GM11168 (cell line): ENCODE measurements around the gene ARHGAP24.

ENCODE experiments used
- in situ Hi-C: fragments of 300-500 bp; cut with MboI; formaldehyde crosslinking; loops from one replicate; pipeline ENCODE4 v1.12.0; 2022; ENCODE audit warnings: low sequenced_read_pairs; ENCODE audit not compliant: unreplicated experiment

Gene ARHGAP24

DNA sequence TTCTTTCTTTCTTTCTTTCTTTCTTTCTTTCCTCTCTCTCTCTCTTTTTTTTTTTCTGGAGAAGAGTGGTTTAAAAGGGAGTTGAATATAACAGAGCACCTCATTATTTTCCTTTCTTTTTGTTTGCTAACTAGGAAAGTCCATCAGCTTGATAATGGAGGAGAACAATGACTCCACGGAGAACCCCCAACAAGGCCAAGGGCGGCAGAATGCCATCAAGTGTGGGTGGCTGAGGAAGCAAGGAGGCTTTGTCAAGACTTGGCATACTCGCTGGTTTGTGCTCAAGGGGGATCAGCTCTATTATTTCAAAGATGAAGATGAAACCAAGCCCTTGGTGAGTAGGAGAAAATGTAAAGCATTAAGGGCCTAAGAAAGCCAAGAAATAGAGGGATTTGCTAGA is 95.4 kb downstream of the ARHGAP24 start:
- in situ Hi-C loops: no loop called here

DNA sequence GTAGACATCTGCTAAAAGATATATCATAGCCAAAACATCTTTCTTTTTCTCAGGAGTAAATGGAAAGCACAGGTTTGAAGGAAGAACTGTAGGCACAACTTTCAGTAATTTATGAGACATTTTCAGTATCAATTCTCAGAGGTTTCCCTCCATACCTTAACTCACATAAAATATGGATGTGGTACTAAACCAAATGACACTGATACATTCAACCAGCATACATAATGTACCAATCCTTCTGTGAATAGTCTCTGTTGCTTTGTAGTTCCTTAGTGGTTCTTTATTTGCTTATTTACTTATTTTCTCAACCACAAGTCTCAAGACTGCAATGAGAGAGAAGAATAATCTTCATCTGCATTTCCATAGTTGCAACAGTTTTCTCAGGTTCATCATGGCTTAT is 96.1 kb downstream of the ARHGAP24 start:
- in situ Hi-C loops: no loop called here

DNA sequence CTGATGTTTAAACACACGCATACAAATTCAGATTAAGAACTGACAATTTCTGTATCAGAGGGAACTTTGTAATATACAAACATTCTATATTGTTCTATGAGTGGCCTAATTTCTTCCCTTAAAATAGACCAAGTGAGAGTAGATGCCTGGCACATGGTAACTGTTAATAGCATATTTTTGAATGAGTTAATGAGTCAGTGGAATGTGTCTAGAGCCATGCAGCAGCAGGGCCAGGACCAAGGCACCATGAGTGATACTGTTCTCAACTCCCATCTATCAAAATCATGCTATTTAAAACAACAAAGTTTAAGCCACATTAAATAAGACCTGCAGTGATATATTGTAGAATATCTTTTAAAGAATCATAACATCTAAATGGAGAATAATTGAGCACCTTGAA is 98.3 kb downstream of the ARHGAP24 start:
- in situ Hi-C loops: no loop called here

DNA sequence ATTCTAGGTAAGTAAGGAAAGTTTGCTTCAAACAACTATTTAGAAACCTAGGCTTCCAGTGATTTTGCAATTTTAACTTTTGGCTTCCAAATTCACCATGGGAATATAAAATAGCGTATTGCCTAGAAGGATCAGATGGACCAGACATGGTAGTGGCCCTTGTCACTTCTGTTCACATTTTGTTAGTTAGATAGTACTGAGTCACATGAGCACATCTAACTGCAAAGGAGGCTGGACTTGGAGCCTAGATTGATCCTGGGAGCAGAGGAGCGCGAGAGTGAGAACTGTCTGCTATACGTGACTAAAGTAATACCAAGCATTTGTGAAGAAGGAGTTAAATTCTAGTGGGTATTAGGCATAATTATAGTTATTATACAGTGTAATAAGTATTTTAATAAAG is 102.4 kb downstream of the ARHGAP24 start:
- in situ Hi-C loops: no loop called here

DNA sequence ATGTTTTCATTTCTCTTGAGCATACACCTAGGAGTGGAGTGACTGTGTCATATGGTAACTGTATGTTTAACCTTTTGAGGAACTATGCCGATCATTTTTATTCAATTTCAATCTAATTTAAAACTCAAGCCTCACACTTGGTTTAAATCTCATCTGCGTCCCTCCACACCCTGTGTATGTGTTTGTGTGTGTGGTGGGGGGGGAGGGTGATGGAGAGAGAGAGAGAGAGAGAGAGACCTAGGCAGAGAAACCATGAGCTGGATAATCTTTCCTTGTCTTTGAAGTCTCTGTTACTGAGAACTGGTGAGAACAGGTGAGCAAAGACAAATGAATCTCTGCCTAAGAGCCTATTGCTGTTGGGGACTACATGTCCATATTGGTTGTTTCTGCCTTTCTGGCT is 105.0 kb downstream of the ARHGAP24 start:
- in situ Hi-C loops: no loop called here

DNA sequence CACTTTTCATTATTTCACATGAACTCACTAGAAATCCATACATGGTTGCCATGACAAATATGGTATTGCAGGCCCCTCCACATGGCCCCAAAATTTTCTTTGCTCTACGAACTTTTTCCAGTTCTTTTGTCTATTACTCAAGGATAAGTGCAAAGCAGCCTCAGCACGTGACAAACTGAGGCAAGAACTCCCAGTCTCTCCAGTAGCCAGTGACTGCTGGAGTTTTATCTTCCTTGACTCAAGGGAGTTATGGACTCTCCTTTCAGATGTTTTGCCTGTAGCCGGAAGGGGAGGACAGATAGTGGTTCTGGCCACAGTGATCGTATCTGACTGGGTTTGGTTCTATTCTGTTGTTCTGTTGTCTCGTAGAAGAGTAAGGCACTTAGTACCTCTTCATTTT is 105.5 kb downstream of the ARHGAP24 start:
- in situ Hi-C loops: no loop called here

DNA sequence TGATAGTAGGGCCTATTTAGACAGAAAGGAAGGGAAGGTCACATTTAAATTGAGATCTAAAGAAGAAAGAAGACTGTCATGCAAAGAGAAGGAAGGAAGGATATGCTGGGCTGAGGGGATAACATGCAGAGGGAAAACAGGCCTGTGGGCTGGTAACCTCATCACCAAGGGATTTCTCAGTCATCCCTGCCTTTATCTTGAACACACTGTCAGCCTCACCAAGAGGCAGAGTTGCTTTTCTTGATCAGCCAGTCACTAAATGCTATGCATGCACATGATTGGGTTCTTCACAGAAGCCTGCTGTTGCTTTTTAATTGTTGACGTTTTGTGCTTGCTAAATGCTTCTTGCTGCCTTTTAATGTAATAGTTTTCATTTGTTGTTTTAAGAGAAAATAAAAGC is 113.0 kb downstream of the ARHGAP24 start:
- in situ Hi-C loops: no loop called here

DNA sequence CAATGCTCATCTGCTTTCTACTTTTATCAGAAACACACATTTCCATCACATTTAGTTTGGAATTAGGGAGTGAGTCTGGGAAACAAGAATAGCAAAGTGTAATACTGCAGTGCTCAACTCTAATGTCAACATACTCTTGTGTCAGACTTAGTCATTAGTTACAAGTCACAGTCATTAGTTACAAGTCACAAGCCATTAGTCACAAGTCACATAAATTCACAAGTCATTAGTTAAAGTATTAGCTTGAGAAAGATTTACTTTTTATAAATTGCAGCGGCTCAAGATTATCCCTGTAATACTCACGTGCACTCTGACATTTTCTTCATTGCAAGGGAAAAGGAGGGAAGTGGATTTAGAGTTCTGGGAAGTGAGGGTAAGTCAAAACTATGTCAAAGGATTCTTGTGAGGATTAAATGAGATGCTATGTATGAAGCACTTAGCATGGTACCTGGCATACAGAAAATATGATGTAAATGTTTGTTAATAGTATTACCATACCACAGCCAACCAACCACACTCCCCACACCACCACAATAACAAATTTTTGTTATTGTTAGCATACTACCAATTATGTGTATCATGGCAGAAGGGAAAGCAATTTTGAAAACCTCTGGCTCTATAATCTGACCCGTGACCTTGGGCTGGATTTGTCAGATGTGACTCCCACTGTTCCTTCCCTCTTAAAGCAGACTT is 116.6 kb downstream of the ARHGAP24 start:
- in situ Hi-C loops: no loop called here

DNA sequence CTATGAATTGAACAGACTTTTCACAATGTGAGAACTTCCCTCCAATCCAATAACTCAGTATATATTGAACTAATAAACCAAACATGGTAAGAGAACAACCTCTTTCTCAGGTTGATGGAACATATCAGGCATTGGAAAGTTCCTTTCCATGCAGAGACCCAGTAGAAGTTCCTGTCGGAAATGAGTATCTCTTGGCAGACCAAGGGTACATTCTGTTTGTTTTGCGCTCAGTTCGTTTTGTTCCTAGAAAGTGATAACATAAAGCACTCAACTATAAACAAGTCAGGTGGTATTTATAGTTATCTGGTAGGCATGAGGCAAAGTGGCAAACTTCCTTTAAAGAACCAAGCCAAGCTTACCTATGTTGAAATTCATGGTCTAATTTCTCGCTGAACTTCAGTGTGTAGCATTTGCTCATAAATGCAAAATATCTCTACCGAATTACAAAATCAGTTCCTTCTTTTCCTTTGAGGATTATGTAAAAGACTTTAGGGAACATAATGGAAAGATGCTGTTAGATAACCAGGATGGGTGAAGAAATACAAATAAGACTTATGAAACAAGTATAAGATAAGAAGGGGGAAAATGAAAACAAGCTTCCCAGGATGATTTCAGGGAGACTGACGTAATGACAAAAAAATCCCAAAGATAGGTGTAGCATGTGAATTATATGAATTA is 120.3 kb downstream of the ARHGAP24 start:
- in situ Hi-C loops: no loop called here

DNA sequence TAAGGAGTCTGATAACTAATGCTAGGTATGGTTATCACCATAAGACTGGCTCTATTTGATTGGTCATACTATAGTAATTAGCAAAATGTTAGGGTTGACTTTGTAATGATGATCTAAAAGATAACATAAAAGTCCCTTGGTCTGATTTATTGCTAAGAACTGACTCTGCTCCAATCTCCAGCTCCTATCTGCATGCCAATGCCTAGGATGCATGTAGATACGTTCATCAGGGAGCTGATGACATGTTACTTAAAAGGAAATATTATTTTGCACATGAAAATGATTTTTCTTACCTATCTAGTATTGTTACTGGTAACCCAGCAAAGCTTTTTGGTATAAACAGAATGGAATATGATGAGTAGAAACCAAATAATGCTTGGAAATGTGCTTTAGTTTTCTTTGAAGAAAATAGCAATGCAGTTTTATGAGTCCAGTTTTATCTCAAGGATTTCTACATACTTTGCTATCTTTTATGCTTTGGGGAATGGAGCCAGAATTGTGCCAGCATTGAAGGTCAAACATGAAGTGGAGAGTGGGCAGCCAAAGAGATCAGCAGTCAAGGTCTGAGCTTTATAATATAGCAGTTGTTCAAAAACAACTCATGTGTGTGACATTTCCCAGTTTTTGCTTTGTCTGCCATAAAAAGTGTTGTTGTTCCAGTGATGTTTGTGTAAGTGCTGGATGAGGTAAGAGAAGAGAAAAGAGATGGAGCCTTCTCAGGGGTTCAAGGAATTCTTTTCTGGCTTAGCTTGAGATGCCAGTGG is 121.0 kb downstream of the ARHGAP24 start:
- in situ Hi-C loops: no loop called here

DNA sequence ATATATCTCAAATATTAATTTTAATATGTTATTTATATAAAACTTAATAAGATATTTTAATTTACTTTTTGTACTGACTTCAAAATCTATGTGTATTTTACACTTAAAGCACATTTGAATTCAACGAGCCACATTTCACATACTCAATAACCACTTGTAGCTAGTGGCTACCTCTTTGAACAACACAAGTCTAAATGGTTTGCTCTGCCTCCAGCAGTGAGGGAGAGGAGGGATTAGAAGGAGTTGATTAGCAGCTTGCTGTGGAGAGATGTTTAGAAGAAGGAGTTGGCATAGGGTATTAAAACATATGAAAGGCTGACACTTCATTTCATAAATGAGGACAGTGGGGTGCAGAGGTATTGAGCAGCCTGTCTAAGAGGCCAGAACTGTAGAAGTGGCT is 124.0 kb downstream of the ARHGAP24 start:
- in situ Hi-C loops: no loop called here

DNA sequence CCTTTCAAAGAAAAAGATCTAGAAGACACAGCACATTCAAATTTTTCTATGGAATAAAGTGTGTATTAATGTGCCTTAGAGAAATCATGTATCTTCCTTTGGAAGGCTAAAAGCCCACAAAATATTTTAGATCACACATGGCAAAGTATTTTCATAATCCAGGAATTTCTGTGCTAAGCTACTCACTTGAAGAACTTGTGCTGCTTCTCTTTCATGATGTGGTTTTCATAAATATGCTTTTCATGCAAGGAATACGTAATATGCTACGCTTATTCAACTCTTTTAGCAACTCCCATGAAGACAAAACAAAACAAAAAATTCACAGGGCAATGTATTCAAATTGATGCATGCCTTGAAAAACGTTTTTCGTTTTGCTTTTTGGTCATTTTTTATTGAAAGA is 125.6 kb downstream of the ARHGAP24 start:
- in situ Hi-C loops: no loop called here

DNA sequence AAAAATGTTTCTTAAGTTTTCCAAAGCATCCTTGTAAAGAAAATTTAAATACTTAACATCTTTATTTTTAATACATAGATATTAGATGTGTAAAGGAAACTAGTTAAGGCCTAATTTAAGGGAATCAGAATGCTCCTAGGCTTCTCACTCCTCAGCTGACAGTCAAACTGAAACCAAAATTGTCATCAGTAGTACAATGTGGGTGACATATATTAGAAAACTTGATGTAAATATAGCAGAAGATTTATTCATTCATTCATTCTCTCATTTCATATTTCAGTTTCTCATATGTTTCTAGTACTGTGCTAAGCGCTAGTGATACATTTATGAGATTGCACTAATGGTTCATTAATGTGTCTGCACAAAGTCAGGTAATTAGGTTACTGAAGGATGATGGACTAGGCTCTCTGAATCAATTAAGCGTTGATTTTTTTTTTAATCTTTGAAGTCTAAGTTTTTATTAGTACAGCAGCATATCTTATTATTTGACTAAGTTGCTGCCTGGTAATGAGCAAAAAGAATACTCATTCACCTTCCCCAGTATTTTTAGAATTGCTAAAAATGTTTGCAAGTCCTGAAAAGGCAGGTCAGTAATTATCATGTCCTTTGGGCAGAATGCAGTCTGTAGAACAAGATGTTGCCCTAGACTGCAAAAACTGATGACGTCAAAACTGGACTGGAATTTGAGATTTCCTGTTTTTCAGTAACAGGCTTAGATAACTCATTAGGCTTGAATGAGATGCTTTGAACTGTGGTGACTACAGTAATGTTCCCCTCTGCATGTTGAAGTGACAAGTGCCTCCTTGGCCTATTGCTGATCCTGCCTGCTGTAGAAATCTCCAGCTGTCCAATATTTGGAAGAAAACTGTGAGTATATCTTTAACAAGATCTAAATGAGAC is 128.7 kb downstream of the ARHGAP24 start:
- in situ Hi-C loops: no loop called here

DNA sequence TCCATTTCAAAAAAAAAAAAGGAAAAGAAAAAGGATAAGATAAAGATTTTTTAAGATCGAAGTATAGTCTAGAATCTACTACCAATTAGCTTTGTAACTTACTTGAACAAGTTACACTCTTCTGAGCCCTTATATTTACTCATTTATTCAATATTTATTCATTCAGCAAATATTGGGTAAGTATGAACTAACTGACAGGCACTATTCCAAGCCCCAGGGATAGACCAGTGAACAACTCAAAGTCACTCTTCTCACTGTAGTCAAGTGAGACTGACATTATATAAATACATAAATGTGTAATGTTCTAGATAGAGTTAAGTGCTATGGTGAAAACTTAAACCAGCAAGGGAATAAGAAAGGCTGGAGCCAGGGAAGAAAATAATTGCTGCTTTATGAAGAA is 131.6 kb downstream of the ARHGAP24 start:
- in situ Hi-C loops: no loop called here

DNA sequence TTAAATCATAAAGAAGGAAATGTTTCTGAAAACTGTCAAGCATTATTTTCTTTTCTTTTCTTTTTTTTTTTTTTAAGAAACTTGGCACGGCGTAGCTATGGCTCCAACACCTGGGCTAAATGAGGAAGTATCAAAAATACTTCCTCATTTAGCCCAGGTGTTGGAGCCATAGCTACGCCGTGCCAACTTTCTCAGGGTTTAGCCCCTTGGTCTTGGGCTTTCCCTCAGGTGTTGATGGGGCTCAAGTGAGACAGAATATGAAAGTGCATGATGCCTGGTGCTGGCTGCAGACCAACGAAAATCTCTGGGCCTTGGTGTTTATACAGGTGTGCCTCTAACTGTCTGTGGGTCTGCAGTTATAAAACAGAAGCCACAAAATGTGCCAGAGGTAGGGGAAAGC is 132.7 kb downstream of the ARHGAP24 start:
- in situ Hi-C loops: no loop called here

DNA sequence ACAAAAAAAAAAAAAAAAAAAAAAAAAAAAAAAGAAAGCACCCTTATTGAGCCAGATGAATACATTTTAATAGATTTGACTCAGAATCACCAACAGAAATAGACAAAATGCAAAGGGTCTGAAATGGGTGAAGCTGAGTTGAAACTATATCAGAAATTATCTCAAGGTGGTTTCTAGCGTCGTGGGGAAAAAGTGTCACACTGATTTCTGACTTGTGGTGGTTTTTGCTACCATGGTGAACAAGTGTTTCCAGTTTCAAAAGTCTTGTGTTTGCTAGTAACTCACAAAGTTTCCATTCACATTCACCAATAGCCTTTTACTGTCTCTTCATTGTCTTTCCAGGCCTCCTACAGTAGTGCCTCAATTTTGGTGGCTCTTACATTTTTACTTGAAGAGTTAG is 135.5 kb downstream of the ARHGAP24 start:
- in situ Hi-C loops: no loop called here

DNA sequence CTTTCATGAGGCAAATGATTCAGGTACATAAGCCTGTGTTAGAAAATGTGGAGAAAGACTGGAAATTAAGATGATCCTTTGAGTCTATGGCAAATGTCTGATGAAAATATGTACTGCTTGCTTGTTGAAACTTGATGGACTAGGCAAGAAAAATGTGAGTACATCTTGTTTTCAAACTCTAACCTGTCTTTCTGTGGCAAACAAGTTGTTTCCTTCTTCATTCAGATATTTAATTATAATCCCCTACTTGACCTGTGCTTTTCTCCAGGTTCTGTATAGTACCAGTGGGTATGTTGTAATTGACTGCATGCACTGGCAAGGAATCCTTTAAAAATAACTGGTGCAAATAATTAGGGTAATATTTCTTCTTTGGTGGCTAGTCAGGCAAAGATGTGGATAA is 136.7 kb downstream of the ARHGAP24 start:
- in situ Hi-C loops: no loop called here

DNA sequence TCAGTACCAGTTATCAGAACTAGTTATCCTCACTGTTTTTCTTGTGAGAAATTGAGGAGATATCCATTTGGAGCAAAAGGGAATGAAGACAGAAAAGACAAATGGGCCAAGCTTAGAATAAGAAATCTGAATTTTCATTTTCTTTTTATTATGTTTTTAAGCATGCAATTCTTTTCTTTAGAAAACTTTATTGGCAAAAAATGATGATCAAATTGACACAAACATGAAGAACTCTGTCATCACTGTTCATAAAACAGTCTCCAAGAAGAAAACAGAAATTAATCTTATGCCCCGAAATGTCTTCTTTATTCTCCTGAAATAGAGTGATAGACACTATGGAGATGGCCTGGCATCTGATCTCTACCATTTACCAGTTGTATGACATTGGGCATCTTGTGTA is 139.0 kb downstream of the ARHGAP24 start:
- in situ Hi-C loops: no loop called here

DNA sequence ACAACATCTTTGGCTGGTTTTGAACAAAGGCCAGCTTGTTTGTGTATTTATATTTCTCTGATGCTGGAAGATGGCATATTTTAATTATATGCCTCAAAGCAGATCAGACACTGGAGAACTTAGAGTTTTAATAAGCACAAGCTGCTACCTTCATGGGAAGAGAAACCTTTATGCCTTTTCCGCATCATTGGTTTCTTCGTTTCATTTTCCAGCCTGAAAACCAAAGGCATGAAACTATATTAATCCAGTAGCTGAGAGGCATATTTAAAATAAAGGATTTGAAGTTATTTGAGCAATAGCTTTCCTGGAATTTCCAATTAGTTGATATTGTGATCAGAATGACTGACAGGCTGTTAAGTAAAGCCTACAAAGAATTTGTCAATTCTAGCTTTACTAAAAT is 141.0 kb downstream of the ARHGAP24 start:
- in situ Hi-C loops: no loop called here

DNA sequence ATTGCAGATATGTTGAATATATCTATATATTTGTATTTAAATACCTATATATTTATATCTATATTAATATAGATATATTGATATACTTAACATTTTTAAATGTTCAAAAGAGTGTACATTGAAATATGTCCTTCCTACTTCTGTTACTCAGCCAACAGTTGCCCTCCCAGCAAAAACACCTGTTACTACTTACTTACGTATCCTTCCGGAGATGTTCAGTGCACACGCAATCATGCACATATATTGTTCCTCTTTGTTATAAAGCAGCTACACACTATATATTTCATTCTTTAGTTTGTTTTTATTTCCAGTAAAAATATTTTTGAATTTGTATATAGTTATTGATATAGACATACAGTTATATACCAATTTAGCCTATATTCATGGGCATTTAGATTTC is 142.3 kb downstream of the ARHGAP24 start:
- in situ Hi-C loops: no loop called here

DNA sequence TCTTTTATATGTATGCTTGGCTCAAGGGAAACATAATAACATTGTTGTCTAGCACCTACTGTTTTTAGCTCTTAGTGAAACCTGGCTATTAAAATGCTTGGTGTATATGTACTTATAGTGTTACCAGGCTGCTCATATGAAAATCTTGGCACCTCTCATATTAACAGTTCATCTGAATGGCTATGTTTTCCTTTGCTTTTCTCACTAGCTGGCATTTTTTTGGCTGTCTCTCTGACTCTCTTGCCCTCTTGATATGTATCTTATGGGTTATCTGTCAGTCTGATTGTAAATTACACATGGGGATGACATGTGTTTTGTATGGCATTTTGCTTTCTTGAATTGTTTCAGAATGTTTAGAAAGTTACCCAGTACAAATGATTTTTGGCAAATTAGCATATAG is 158.0 kb downstream of the ARHGAP24 start:
- in situ Hi-C loops: no loop called here
